HS-5 (cell line): ENCODE measurements around the gene PSEN1.

ENCODE experiments used
- DNase-seq: peaks from one replicate; pipeline ENCODE4 v3.0.0-alpha.2; 2012; ENCODE audit warnings: low read depth

Gene PSEN1

DNA sequence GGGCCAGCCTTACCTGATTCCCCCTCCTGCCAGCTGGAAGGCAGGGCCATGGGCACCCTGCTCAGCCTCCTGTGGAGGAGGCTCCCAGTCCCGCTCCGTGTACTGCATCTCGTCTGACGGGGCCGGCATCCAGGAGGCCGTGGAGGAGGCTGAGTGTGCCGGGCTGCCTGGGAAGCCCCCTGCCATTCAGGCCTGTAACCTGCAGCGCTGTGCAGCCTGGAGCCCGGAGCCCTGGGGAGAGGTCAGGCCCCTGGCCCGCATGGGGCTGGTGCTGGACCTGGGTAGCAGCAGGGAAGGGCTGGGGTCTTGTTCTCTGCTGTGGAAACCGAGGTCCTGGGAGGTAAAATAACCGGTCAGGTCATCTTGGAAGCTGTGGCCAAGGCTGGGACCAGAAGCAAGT lies 117.4 kb downstream of the PSEN1 start:
- no peak for DNase-seq

DNA sequence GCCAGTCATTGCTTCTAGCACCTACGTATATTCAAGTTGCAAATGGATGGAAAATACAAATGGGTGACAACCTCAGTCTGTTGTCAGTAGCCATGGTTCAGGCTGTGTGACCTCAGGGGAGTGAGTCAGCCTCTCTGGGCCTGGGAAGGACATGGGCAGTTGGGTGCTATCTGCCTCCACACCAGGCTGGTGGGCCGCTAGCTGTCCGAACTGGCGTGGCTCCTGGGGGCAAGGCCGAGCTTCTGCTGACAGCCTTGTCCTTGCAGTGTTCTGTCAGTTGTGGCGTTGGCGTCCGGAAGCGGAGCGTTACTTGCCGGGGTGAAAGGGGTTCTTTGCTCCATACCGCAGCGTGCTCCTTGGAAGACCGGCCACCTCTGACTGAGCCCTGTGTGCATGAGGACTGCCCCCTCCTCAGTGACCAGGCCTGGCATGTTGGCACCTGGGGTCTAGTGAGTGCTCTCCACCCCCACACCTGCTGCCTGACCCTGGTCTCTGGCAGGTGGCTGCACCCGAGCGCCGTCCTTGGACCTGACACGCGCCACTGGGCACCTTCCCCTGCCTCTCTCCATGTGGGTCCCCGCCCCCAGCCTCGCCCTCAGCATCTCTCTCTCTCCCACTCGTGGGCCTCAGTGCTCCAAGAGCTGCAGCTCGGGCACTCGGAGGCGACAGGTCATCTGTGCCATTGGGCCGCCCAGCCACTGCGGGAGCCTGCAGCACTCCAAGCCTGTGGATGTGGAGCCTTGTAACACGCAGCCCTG lies 118.1 kb downstream of the PSEN1 start:
- DNase-seq = no peak

DNA sequence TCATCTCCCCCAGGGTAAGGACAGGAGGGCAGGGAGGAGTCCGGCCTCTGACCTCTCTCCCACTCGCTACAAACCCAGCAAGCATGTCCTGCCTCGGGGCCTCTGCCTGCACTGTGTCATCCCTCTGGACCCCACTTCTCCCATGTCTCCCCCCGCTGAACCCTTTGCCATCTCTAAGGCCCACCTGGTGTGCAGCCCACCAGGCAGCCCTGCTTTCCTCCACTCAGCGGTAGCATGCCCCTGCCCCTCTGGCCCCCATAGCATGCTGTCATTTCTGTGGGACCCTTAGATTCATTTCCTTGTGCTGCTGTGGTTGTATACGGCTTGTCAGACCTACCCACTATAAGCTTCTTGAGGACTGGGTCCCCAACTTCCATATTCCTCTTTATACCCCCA lies 118.7 kb downstream of the PSEN1 start:
- no peak for DNase-seq

DNA sequence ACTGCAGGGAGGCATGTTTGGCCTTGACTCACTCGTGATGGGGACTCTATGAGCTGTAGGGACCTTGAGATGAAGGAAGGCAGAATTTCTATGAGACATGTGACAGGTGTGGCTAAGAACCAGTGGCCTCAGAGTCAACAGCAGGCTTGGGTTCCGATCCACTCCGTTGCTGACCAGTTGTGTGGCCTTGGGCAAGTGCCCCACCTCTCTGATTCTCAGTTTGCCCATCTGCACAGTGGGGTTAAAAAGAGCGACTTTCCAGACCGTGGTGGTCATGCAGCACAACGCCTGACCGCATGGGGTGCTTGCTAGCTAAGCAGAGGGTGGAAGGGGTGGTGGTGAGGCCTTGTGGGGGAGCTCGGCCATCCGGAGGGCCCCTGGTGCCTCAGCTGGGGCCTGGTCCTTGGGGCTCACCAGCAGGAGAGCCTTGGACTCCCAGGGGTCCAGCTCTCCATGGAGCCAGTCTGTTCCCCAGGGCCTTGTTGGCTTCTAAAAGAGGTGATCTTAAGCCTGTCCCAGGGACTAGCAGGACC lies 119.5 kb downstream of the PSEN1 start:
- DNase-seq = no peak

DNA sequence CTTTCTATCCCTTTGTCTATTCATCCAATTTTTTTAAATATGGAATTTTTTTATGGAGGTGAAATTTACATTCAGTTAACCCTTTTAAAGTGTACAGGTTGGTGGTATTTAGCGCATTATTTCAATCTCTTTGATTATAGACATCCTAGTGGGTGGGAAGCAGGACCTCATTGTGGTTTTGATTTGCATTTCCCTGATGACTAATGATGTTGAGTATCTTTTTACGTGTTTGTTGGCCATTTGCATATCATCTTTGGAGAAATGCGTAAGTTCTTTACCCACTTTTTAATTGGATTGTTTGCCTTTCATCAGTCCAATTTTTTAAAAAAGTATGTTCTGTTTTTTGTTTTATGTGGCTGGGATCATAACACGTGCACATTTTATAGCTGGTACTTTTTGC lies 121.8 kb downstream of the PSEN1 start:
- DNase-seq = no peak

DNA sequence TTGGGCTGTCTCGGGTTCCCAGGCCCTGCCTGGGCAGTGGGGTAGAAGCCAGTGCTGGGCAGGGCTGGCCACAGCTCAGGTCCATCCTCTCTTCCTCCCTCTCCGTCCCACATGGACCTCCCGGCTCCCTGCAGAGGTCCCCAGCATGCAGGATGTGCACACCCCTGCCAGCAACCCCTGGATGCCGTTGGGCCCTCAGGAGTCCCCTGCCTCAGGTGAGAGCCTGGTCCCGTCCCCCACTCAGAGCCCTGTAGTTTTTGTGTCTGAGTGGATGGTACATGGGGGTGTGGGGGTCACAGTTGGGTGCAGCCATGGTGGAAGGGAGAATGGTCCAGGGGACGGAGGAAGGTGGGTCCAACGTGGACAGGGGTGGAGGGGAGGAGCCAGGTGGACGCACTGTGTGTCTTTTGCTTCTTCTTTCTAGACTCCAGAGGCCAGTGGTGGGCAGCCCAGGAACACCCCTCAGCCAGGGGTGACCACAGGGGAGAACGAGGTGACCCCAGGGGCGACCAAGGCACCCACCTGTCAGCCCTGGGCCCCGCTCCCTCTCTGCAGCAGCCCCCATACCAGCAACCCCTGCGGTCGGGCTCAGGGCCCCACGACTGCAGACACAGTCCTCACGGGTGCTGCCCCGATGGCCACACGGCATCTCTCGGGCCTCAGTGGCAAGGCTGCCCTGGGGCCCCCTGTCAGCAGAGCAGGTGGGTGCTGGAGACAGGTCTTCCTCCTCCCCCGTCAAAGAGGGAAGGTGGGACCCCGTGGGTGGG lies 122.7 kb downstream of the PSEN1 start:
- no peak for DNase-seq

DNA sequence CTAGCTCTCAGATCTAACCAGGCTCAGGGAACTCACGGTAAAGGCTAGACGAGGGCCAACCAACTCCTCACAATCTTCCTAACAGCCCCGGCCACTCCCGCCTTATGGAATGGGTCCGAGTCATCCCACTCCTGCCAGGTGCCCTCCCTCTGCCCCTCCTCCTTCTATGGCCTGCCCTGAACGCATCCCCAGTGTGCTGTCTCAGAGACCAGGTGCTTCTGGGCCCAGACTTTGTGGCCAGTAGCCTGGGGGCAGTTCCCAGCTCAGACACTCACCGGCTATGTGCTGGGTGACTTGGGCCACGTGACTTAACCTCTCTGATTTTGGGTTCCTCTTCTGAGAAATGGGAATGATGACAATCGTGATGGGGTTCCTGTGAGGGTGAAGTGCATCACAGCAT lies 123.5 kb downstream of the PSEN1 start:
- DNase-seq = no peak

DNA sequence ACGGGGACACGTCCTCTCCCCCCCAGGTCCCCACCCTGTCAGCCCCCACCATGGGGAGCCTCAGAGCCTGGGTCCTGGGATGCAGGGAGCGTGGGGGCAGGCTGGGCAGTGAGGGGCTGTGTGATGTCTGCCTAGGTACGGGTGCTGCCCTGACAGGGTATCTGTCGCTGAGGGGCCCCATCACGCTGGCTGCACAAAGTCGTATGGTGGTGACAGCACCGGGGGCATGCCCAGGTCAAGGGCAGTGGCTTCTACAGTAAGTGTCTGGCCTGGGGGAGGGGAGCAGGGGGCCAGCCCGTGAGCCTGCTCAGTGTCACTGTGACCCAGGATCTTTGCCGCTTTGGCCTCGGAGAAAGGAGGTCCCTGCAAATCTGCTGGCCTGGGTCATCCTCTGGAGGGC lies 124.3 kb downstream of the PSEN1 start:
- DNase-seq = no peak

DNA sequence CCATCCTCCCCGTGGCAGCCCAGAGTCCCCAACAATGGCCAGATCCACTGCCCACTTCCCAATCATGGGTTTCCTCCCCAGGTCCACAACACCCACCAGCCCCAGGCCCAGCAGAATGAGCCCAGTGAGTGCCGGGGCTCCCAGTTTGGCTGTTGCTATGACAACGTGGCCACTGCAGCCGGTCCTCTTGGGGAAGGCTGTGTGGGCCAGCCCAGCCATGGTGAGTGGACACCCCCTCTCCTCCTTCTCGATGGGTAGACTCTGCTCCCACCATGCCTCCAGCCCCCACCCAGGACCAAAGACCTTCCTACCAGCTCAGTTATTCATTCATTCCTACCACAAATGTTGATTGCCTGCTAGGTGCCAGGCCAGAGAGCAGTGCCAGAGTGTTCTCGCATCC lies 124.8 kb downstream of the PSEN1 start:
- no peak for DNase-seq

DNA sequence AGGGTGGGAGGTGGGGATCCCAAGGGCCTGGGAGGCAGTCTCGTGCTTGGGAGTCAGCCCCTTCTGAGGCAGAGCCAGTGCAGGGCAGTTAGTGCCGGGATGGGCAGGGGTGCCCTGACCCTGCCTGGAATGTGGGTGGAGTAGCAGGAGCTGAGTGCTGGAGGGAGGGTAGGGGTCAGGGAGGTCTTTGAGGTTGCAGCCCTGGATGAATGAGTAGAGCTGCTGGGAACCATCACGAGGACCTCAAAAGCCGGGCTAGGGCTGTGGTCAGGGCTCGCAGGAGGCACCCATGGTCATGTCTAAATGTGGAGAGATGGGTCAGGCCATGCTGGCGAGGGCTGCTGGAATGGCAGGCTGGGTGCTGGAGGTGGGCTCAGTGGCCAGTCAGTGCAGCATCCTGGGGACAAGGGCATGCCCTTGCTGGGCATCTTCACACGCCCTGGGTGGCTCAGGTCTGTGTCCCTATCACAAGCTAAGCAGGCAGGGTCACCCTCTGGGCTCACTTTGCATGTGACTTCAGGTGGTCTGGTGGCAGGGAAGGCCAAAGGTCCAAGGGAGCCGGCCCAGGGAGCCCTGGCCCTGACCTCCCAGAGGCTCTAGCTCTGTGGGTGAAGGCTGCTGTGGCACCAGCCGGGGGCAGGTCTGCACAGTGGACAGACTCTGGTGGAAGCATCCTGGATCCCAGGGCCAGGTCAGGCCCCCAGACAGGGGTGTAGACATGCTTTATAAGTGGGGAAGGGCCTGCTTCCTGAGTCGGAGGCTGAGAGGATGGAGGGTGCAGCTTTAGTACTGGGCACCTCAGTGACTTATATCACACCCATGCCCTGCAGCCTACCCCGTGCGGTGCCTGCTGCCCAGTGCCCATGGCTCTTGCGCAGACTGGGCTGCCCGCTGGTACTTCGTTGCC lies 125.5 kb downstream of the PSEN1 start:
- no peak for DNase-seq

DNA sequence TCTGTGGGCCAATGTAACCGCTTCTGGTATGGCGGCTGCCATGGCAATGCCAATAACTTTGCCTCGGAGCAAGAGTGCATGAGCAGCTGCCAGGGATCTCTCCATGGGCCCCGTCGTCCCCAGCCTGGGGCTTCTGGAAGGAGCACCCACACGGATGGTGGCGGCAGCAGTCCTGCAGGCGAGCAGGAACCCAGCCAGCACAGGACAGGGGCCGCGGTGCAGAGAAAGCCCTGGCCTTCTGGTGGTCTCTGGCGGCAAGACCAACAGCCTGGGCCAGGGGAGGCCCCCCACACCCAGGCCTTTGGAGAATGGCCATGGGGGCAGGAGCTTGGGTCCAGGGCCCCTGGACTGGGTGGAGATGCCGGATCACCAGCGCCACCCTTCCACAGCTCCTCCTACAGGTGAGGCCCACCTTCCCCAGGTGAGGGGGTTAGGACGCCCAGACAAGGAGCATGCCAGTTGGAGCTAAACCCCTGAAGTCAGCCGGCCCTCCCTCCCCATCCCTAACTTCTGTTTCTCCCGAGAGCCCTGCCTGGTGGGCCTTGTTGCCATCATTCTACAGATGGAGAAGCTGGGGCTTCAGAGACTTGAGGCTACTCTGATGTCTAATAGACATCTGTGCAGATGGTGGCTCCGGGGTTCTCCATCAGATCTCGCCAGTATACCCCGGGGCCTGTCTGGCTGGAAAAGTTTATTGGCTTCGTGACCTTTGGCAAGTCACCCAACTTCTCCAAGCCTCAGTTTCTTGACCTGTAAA lies 126.3 kb downstream of the PSEN1 start:
- no peak for DNase-seq

DNA sequence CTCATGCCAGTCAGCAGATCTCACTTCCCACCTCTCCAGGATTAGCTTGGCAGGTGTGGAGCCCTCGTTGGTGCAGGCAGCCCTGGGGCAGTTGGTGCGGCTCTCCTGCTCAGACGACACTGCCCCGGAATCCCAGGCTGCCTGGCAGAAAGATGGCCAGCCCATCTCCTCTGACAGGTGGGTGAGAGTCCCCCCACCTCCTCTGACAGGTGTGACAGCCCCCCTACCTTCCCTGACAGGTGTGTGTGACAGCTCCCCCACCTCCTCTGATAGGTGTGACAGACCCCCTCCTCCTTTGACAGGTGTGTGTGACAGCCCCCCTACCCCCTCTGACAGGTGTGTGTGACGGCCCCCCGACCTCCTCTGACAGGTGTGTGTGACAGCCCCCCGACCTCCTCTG lies 127.3 kb downstream of the PSEN1 start:
- no peak for DNase-seq

DNA sequence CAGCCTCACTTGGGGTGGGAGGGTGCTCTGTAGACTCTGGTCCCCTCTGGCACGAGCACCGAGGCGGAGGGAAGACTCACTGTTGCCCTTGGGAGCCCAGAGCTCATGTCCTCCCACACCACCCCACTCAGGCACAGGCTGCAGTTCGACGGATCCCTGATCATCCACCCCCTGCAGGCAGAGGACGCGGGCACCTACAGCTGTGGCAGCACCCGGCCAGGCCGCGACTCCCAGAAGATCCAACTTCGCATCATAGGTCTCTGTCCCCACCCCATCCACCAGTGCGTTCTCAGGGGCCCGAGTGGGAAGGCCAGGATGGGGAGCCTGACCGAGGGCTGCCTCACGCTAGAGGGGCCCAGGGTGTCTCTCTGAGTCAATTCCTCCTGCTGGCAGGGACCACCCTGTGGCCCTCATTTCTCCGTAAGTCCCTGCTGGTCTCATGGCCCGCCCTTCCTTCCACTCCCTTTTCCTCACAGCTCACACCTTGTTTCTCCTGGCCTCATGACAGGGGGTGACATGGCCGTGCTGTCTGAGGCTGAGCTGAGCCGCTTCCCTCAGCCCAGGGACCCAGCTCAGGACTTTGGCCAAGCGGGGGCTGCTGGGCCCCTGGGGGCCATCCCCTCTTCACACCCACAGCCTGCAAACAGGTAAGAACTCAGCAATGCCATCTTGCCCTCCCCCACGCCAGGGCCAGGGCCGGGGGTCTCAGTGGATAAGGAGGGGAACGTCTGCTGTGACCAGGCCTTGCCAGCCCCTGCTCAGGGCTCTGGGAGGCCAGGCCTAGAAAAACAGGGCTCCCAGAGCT lies 128.0 kb downstream of the PSEN1 start:
- DNase-seq = no peak

DNA sequence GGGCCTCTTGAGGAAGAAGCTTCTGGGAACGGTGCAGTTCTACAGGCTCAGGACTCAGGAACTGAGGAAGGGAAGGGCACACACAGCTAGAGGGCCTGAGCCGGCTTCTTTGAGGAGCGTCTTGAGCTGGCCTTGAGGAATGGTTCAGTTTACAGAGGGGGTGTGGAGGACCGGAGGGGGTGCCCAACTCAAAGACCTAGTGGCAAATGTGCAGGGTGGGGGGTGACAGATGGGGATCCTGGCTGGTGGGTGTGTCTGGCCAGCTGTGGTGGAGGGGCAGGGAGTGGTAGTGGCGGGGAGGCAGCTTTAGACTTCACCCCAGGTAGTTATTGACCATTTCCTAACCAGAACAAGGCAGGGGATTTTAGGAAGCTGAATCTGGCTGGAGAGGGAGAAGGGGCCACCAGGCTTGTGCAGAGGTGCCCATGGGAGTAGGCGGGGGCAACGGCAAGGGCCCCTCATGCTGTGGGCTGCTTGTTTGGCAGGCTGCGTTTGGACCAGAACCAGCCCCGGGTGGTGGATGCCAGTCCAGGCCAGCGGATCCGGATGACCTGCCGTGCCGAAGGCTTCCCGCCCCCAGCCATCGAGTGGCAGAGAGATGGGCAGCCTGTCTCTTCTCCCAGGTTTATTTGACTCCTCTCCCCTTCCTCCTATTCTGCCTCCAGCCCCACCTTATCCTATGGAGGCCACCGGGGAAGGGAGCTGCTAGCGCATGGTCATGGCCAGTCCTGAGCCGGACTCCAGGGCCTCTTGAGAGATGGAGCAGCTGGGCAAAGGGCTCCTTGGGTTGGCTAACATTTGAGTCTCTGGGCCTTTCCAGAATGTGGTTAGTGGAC lies 128.8 kb downstream of the PSEN1 start:
- DNase-seq = no peak

DNA sequence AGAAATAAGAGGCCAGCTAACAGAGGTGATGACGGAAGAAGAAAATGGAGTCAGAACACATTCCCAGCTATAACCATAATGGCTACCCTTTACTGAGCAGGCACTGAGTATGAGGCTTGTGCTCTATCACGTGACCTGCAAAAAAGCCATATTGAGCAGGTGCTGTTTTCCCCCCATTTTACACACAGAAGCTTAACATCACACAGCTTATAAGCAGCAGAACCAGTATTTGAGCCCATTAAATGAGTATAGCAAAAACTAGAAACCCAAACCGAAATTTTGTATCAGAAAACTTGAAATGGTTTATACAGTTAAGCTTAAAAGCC lies 129.4 kb downstream of the PSEN1 start:
- no peak for DNase-seq

DNA sequence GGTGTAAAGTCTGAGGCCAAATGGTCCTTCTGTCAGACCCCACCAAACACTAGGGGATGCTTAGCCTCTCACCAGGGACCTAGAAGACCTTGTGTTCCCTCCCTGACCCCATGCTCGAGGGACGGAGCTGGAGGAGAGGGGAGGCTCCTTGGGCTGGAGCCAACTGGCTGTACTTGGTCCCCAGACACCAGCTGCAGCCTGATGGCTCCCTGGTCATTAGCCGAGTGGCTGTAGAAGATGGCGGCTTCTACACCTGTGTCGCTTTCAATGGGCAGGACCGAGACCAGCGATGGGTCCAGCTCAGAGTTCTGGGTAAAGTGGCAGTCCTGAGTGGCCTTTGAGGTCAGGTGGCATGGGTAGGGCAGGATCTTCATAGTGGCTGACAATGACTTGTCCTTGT lies 130.0 kb downstream of the PSEN1 start:
- DNase-seq = no peak

DNA sequence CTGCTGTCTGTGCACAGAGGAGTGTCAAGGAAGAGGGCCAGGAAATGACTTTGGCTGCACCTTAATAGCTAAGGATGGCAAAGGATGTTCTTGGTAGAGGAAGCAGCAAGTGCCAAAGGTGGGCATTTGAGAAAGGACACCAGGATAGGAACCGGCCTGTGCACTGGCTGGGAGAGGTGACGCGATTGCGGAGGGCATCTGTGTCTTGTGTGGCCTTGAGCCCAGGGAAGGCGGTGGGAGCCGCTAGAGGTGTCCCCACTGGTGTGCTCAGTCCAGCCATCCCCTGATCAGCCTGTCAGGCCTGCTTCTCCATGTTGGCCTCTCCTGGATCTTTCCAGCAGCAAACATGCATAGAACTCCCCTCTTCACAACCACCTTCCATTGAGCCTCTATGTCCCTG lies 131.2 kb downstream of the PSEN1 start:
- DNase-seq = no peak

DNA sequence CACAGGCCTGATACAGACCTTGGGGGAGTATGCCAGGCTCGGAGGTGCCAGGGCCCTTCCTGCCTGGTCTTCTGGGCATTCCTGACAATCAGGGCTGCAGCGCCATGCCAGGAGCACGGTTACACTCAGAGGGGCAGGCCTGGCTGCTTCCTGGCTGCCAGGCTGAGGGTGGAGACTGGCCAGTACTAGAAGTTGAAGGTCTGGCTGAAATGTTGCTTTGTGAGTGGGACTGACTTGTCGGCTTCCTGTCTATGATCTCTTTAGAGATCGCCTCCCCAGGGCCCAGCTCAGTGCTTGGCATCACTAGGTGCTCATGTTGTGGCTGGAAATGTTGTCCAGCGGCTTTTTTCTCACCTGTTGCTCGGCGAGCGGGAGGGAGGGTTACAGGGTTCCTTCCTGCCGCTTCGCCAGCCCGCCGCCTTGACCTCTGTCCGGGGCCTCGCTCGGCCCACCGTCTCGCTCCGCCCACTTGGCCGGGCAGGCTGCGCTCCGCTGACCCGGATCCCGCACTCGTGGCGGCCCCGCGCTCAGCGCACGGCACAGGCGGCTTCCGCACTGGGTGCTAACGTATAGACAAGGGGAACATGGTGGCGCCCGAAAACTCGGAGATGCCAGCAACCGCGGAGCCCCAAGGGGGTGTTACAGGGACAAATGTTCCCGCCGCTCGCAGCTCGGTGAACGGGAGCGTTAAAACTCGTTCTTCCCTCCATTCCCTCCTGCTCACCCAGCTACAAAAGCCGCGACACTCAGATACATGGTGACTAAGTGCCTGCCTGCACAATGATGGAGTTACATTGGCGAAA lies 133.6 kb downstream of the PSEN1 start:
- no peak for DNase-seq

DNA sequence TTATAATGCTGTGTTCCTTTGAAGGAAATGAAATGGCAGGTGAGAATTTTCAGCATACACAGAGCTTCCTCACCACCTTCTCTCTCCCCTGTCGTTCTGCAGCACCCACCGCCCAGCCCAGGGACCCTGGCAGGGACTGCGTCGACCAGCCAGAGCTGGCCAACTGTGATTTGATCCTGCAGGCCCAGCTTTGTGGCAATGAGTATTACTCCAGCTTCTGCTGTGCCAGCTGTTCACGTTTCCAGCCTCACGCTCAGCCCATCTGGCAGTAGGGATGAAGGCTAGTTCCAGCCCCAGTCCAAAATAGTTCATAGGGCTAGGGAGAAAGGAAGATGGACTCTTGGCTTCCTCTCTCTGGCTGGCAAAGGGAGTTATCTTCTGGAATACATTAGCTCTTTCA lies 136.1 kb downstream of the PSEN1 start:
- no peak for DNase-seq
